Measurements from ENCODE around the gene GGTA1. TPM values are rescaled to one million over a fixed set of nuclear protein-coding genes. Genes with fewer than 3 reads are reported as not detected.

The GGTA1 gene
- total and polyA plus RNA-seq, 2 experiments from 2014 or later: 0.16 TPM; not detected in 1

- Mint-ChIP-seq H3K9me3 (no peaks in the 10 kb centered on the region), H3K36me3 (ENCODE audit: low read depth) (no peaks in the 10 kb centered on the region), H3K27me3 (ENCODE audit: insufficient read depth, low read depth, poor library complexity) (peaks cover 22% of the 10 kb centered on the region), H3K4me1 (peaks cover 3% of the 10 kb centered on the region; the same call in 1 of the 3 replicates), H3K27ac (no peak overlapping the region), H3K4me3 (no peak overlapping the region)
- TF ChIP-seq ZNF114 (CRISPR knock-in tag; IDR thresholded peaks at IDR 0.05) (no peak), POLR2AphosphoS5 (IDR thresholded peaks at IDR 0.05; ENCODE audit: low read depth) (no peak), CREB1 (CRISPR knock-in tag; IDR thresholded peaks at IDR 0.05; ENCODE audit: low read depth) (no peak), STAT1 (IDR thresholded peaks at IDR 0.05; ENCODE audit: unreplicated experiment) (no peak), ZNF462 (CRISPR knock-in tag; IDR thresholded peaks at IDR 0.05) (no peak), JUNB (IDR thresholded peaks at IDR 0.05; ENCODE audit: unreplicated experiment) (no peak), REST (IDR thresholded peaks at IDR 0.05; ENCODE audit: unreplicated experiment) (no peak), EZH2 (IDR thresholded peaks at IDR 0.05; ENCODE audit: low read depth, unreplicated experiment) (no peak), ZNF331 (CRISPR knock-in tag; IDR thresholded peaks at IDR 0.05; ENCODE audit: low read depth) (no peak), ETS1 (IDR thresholded peaks at IDR 0.05) (no peak), CTCF (conservative IDR thresholded peaks at IDR 0.05; ENCODE audit: low read depth in 2 of 2) (no peak), NANOG (IDR thresholded peaks at IDR 0.05; ENCODE audit: borderline replicate concordance) (no peak), EZH2phosphoT487 (IDR thresholded peaks at IDR 0.05; ENCODE audit: unreplicated experiment) (no peak)
- no peak overlapping the region for H2AFZ ChIP-seq
- H3K27ac ChIP-seq (ENCODE audit: low read depth): no peak overlapping the region
- H3K4me2 ChIP-seq: no peak overlapping the region
- no peaks in the 10 kb centered on the region for H3K36me3 ChIP-seq (ENCODE audit: insufficient read depth)
- ATAC-seq (no peak), DNase-seq (ENCODE audit: low spot score) (no peak)
- H3K79me2 ChIP-seq (replicated peaks; ENCODE audit: insufficient read depth): no peaks in the 10 kb centered on the region
- H3K4me1 ChIP-seq (ENCODE audit: insufficient read depth): peaks cover 8% of the 10 kb centered on the region; the same call in 1 of the 2 replicates
- no peaks in the 10 kb centered on the region for H3K9me2 ChIP-seq (ENCODE audit: insufficient read depth)
- H3K4me3 ChIP-seq: no peak overlapping the region
- H4K20me1 ChIP-seq (replicated peaks; ENCODE audit: insufficient read depth): no peaks in the 10 kb centered on the region
- no peaks in the 10 kb centered on the region for H3F3A ChIP-seq (replicated peaks; ENCODE audit: low read depth)
- H3K27me3 ChIP-seq (ENCODE audit: insufficient read depth): peaks cover 7% of the 10 kb centered on the region; the same call in 1 of the 2 replicates
These were observed 42.4 kb upstream of the GGTA1 start for GRCh38 chr9:121542025-121542424.

Measured in GM23338 (cell line).